CD4-positive, alpha-beta T cell treated with Interleukin-17A for 1 hour (primary cell): ENCODE results near the gene TRA2A.

Experiments
- DNase-seq: peaks from one replicate; pipeline ENCODE4 v3.0.0-alpha.2; 2020

The TRA2A gene

DNA sequence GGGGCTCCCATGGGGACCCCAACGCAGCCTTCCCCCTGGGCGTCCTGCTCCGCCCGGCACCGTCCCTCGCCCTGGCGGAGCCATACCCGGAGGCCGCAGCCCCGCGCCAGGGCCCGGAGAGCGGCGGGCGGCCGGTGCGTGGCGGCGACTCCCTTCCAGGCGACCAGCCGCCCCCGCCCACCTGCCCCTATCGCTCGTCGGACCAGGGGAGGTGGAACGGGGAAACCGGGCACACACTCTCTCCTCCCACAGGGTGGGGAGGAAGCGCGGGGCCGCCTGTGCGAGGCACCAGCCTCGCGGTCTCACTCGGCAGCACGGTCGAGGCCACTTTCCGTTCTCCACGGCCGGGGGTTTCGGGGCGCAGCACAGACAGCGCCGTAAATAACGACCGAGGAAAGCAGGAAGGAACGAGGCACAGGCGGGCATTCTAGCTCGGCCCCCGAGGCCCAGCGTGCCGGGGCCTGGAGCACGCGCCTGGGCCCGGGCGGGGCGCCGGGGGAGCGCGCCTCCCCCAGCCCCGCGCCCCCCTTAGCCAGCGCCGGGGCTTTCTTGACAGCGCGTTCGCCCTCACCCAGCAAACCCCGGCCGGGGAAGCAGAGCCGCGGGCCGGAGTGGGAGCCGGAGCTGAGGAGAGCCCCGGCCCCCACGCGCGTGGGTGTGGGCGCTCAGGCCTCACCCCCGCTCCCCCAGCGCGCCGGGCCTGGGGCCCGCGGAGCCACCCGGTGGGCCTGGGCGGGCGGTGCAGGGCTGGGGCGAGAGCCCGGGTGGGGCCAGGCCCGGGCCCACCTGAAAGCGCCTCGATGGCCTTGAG lies 62.4 kb downstream of the TRA2A start:
- DNase-seq: peak; percentile 46

DNA sequence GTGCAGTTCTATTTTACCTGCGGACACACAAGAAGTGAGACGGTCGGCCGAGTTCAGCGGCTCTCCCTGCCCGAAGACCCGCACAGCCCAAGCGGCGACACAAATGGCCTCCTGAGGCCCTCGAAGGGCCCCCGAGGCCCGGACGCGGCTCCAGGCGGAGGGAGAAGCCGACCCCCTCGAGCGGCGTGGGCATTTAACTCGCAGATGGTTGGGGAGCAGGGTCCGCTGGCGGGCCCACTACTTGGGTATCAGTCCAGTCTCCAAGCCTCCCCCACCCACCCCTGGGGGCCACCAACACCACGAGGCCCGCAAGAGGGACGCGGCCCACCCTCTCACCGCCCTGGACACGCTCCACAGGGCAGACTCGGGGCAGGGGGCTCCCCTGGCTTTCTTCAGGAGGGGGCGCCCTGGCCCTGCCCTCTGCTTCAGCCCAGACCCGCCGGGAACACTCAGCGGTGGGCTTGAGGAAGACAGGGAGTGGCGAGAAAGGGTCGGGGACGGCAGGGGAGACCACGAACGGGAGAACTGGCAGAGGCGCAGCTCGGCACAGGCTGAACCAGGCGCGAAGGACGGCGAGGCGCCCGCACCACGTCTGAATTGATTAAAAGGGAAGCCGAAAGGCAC lies 63.1 kb downstream of the TRA2A start:
- DNase-seq: no peak

- DNase-seq: peak; percentile 27
These were observed 63.8 kb downstream of the TRA2A start for GRCh38 chr7:23467806-23468525.

GRCh38 chr7:23467291-23467805 lies 64.4 kb downstream of the TRA2A start:
- no peak for DNase-seq

- DNase-seq: peak; percentile 12
These were observed 68.9 kb downstream of the TRA2A start for GRCh38 chr7:23462846-23463245.

GRCh38 chr7:23458044-23458443 lies 73.7 kb downstream of the TRA2A start:
- no peak for DNase-seq

DNA sequence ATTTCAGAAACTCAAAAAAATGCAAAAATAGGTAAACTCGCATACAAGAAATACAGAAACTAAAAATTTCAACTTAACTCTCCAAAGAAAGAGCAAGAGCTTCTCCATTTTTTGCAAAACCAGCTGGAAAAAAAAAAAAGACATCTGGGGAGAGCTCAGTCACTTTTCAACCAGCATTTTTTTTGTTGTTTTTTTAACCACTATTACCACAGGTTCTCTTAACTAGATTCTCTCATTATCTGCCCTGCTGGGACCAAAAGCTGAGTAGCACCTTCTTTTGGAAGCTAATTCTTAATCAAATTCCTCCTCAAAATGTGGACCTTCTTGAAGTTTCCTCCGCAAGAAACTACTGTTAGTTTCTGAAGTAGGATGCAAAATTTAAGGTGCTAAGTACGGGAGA lies 75.7 kb downstream of the TRA2A start:
- DNase-seq: no peak

GRCh38 chr7:23454881-23455526 lies 76.8 kb downstream of the TRA2A start:
- DNase-seq: no peak
